Measurements from ENCODE around the gene MAP2K1. TPM values are rescaled to one million over a fixed set of nuclear protein-coding genes. Genes with fewer than 3 reads are reported as not detected.

Gene MAP2K1
- total and polyA plus RNA-seq, 3 experiments from 2014 or later = 45.3 to 72.2 (median 69.2) TPM

- Histone ChIP-seq H3K4me1 (ENCODE audit: insufficient read depth, low read length) (peaks cover 27% of the 10 kb centered on the region), H3K27me3 (ENCODE audit: insufficient read depth, low read length, poor library complexity, severe bottlenecking) (no peaks in the 10 kb centered on the region), H3K9me3 (ENCODE audit: low read length) (no peaks in the 10 kb centered on the region), H3K27ac (ENCODE audit: low read depth, low read length) (peak overlapping the region; percentile 96), H3K36me3 (ENCODE audit: insufficient read depth, low read length) (peaks cover 44% of the 10 kb centered on the region), H3K4me3 (ENCODE audit: low read length) (peak overlapping the region; percentile 69)
- CTCF ChIA-PET = interaction anchor here (2.6 kb wide), 1 partner anchor 117 kb away, joined by 9 read pairs; the partner anchor contains the start of gene MAP2K1
- H3K4me1 Mint-ChIP-seq = peaks cover 44 to 68% (median 57%) of the 10 kb centered on the region in 3 donors
- H3K27ac Mint-ChIP-seq = peak overlapping the region; percentile 93 to 100 (median 98)
- H3K9me3 Mint-ChIP-seq = no peaks in the 10 kb centered on the region
- peak overlapping the region; percentile 93 to 100 (median 98) for H3K4me3 Mint-ChIP-seq
- no peak for DNase-seq
- POLR2A ChIA-PET = interaction anchor here (0.6 to 0.9 kb wide), 4 partner anchors 113 to 353 kb away, joined by 3 to 5 read pairs (median 4); no protein-coding TSS in a partner anchor
- H3K27me3 Mint-ChIP-seq = peaks cover 0 to 6% of the 10 kb centered on the region in 2 donors
- peaks cover 8 to 61% (median 13%) of the 10 kb centered on the region in 3 donors for H3K36me3 Mint-ChIP-seq
These were observed 117.3 kb downstream of the MAP2K1 start for GRCh38 chr15:66503780-66504562.

DNA sequence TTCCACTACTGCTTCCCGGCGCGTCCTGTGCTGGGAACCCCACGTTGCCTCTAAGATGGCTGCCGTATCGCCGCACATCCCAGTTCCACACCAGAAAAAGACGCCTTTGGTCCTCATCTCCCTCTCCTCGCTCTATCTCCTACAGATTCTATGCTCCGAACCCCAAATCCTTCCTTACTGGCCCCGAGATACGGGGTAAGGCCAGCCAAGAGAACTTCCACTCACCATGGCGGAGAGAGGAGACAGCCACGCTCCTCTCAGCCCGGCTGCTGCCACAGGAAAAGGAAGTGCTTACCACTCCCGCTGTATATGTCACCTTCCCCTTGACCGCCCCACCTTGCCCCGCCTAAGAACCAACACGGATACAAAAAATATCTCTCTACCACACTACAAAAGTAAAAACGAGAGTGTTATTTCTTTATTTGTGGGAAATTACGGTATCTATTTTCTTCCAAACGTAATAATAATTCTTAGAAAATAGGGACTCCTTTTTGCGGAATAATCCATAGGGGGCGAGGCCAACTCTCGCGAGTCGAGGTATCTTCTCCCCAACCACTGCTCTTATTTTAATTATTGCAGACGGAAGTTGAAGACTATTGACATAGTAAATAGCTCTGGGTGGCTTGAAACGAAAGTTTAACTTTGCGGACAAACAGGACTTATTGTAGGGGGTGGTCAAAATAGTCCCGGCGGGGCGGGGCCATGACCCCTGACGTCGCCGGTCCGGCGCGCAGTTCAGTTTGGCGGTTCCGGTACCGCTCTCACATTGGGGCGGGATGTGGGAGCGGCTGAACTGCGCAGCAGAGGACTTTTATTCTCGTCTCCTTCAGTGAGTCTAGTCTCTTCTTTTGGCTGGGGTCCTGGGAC lies 118.1 kb downstream of the MAP2K1 start, which contains the start of the genes RPL4 and ZWILCH:
RPL4 (minus strand) TSS at position 293 of the 867 bp plus-strand sequence; CDS start at position 228, 65 bp downstream.
ZWILCH (plus strand) TSS at position 764 of the 867 bp plus-strand sequence; CDS start at position 777, 13 bp downstream.
- Histone ChIP-seq H3K4me3 (ENCODE audit: low read length) (peak within 1 kb of the TSS; percentile 69), H3K36me3 (ENCODE audit: insufficient read depth, low read length) (peaks cover 35% of the 10 kb centered on the region), H3K27me3 (ENCODE audit: insufficient read depth, low read length, poor library complexity, severe bottlenecking) (no peaks in the 10 kb centered on the region), H3K4me1 (ENCODE audit: insufficient read depth, low read length) (peaks cover 27% of the 10 kb centered on the region), H3K27ac (ENCODE audit: low read depth, low read length) (peak within 1 kb of the TSS; percentile 96), H3K9me3 (ENCODE audit: low read length) (no peaks in the 10 kb centered on the region)
- peak; percentile 75 to 88 (median 85) for DNase-seq
- Mint-ChIP-seq H3K9me3 (no peaks in the 10 kb centered on the region), H3K27ac (peak within 1 kb of the TSS; percentile 93 to 100 (median 98)), H3K4me3 (peak within 1 kb of the TSS; percentile 93 to 100 (median 98)), H3K4me1 (peaks cover 43 to 66% (median 56%) of the 10 kb centered on the region in 3 donors), H3K36me3 (peaks cover 8 to 56% (median 12%) of the 10 kb centered on the region in 3 donors), H3K27me3 (peaks cover 0 to 6% of the 10 kb centered on the region in 2 donors)
- ChIA-PET CTCF (interaction anchor here (1.0 to 2.6 kb wide), 3 partner anchors 10 to 118 kb away, joined by 3 to 9 read pairs (median 3); partner anchors contain the start of gene MAP2K1), POLR2A (interaction anchor here (0.6 to 1.4 kb wide), 9 partner anchors 8 to 770 kb away, joined by 3 to 5 read pairs (median 3); partner anchors contain the start of genes MAP2K1 and SNAPC5)

DNA sequence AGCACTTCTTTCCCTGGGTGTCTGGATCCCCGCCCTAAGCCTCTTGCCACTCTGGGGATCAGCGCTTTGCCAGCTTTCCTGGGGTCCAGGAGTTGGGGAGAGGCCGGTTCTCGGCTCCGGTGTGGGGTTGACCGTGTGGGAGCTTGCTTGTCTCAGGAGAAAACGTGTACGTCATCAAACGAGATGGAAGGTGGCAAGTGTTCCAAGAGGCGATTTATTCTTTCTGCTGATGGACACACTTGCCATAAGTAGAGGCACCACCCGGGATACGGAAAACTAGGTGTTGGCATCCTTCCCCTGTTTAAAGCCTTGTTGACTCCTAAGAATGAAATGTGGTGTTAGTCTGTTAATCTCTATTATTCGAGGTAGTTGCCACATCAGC lies 118.7 kb downstream of the MAP2K1 start:
- Histone ChIP-seq H3K27ac (ENCODE audit: low read depth, low read length) (peak overlapping the region; percentile 96), H3K4me3 (ENCODE audit: low read length) (peak overlapping the region; percentile 69), H3K9me3 (ENCODE audit: low read length) (no peaks in the 10 kb centered on the region), H3K27me3 (ENCODE audit: insufficient read depth, low read length, poor library complexity, severe bottlenecking) (no peaks in the 10 kb centered on the region), H3K4me1 (ENCODE audit: insufficient read depth, low read length) (peaks cover 27% of the 10 kb centered on the region), H3K36me3 (ENCODE audit: insufficient read depth, low read length) (peaks cover 29% of the 10 kb centered on the region)
- Mint-ChIP-seq H3K27ac (peak overlapping the region; percentile 93 to 100 (median 98)), H3K4me1 (peaks cover 40 to 60% (median 51%) of the 10 kb centered on the region in 3 donors), H3K36me3 (peaks cover 4 to 50% (median 6%) of the 10 kb centered on the region in 3 donors), H3K4me3 (peak overlapping the region; percentile 93 to 100 (median 98)), H3K27me3 (peaks cover 0 to 6% of the 10 kb centered on the region in 2 donors), H3K9me3 (no peaks in the 10 kb centered on the region)
- ChIA-PET CTCF (interaction anchor here (1.0 to 1.3 kb wide), 2 partner anchors 9 to 19 kb away, joined by 3 read pairs; no protein-coding TSS in a partner anchor), POLR2A (interaction anchor here (0.6 to 1.4 kb wide), 6 partner anchors 8 to 770 kb away, joined by 3 to 4 read pairs (median 3); partner anchors contain the start of genes MAP2K1 and SNAPC5)
- no peak for DNase-seq

DNA sequence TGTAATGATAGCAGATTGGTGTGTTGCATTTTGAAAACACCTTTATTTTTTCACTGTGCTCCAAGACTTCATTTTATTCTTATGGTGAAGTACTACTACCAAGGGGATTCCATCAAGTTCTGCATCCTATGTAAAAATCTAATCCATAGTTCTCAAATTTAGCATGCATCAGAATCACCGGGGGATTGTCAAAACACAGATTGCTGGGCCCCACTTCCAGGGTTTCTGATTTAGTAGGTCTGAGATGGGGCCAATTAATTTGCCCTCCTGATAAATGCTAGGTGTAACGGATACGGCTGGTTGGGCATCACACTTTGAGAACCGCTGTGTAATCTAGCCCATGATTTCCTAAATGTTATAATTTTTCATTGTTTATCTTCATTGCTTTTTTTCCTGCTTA lies 119.1 kb downstream of the MAP2K1 start:
- DNase-seq = no peak
- Histone ChIP-seq H3K27me3 (ENCODE audit: insufficient read depth, low read length, poor library complexity, severe bottlenecking) (no peaks in the 10 kb centered on the region), H3K36me3 (ENCODE audit: insufficient read depth, low read length) (peaks cover 25% of the 10 kb centered on the region), H3K4me3 (ENCODE audit: low read length) (peak overlapping the region; percentile 69), H3K4me1 (ENCODE audit: insufficient read depth, low read length) (peaks cover 27% of the 10 kb centered on the region), H3K9me3 (ENCODE audit: low read length) (no peaks in the 10 kb centered on the region), H3K27ac (ENCODE audit: low read depth, low read length) (peak overlapping the region; percentile 96)
- no peaks in the 10 kb centered on the region for H3K9me3 Mint-ChIP-seq
- ChIA-PET CTCF (interaction anchor here (1.0 to 1.3 kb wide), 2 partner anchors 9 to 18 kb away, joined by 3 read pairs; no protein-coding TSS in a partner anchor), POLR2A (interaction anchor here (1.1 to 1.4 kb wide), 3 partner anchors 9 to 119 kb away, joined by 3 to 4 read pairs (median 4); partner anchors contain the start of genes MAP2K1 and SNAPC5)
- peaks cover 39 to 56% (median 50%) of the 10 kb centered on the region in 3 donors for H3K4me1 Mint-ChIP-seq
- peaks cover 0 to 6% of the 10 kb centered on the region in 2 donors for H3K27me3 Mint-ChIP-seq
- H3K4me3 Mint-ChIP-seq = peak overlapping the region; percentile 93 to 100 (median 98)
- H3K36me3 Mint-ChIP-seq = peaks cover 2 to 46% (median 4%) of the 10 kb centered on the region in 3 donors
- peak overlapping the region; percentile 93 to 100 (median 98) for H3K27ac Mint-ChIP-seq

DNA sequence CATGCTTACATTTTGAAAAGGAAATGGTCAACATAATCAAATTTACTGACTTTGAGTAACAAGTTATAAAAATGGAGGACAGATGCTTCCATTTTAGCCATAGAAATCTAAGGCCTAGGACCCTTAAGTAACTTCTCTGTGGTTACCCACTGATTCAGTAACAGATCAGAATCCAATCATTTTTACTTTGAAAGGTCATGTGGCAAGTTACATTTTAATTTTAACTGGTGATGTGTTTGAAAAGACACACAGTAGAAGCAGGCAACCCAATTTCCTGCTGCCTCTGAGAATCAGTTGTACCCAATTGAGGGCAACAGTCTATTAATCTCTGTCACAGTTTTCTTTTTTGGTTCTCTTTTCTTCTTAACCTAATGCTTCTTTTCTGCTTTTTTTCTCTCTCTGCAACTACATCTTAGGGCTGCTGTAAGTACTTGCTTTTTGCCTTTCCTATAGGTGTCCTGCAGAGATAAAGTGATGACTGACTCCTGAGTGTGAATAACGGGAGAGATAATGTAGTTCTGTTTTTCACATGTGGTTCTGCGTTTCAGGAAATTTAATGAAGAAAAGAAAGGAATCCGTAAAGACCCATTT lies 121.7 kb downstream of the MAP2K1 start:
- CTCF ChIA-PET = no interaction called here
- POLR2A ChIA-PET = no interaction called here
- Histone ChIP-seq H3K27ac (ENCODE audit: low read depth, low read length) (no peak overlapping the region), H3K9me3 (ENCODE audit: low read length) (no peaks in the 10 kb centered on the region), H3K27me3 (ENCODE audit: insufficient read depth, low read length, poor library complexity, severe bottlenecking) (no peaks in the 10 kb centered on the region), H3K36me3 (ENCODE audit: insufficient read depth, low read length) (no peaks in the 10 kb centered on the region), H3K4me1 (ENCODE audit: insufficient read depth, low read length) (peaks cover 14% of the 10 kb centered on the region), H3K4me3 (ENCODE audit: low read length) (no peak overlapping the region)
- Mint-ChIP-seq H3K9me3 (no peaks in the 10 kb centered on the region), H3K27me3 (peaks cover 0 to 6% of the 10 kb centered on the region in 2 donors), H3K4me1 (peaks cover 24 to 37% (median 26%) of the 10 kb centered on the region in 3 donors), H3K27ac (peak overlapping the region in 1 of 8 donors; percentile 79), H3K36me3 (peaks cover 0 to 22% (median 0%) of the 10 kb centered on the region in 3 donors), H3K4me3 (peak overlapping the region in 1 of 7 donors; percentile 52)
- no peak for DNase-seq

- H3K4me1 Mint-ChIP-seq = no peaks in the 10 kb centered on the region
- Histone ChIP-seq H3K4me3 (ENCODE audit: low read length) (no peak overlapping the region), H3K27me3 (ENCODE audit: insufficient read depth, low read length, poor library complexity, severe bottlenecking) (no peaks in the 10 kb centered on the region), H3K4me1 (ENCODE audit: insufficient read depth, low read length) (no peaks in the 10 kb centered on the region), H3K27ac (ENCODE audit: low read depth, low read length) (no peak overlapping the region), H3K9me3 (ENCODE audit: low read length) (no peaks in the 10 kb centered on the region), H3K36me3 (ENCODE audit: insufficient read depth, low read length) (peaks cover 5% of the 10 kb centered on the region)
- POLR2A ChIA-PET = no interaction called here
- no peaks in the 10 kb centered on the region for H3K9me3 Mint-ChIP-seq
- no peak overlapping the region for H3K27ac Mint-ChIP-seq
- CTCF ChIA-PET = interaction anchor here (0.8 to 1.6 kb wide), 2 partner anchors 9 to 17 kb away, joined by 3 read pairs; partner anchors contain the start of genes SNAPC5 and ZWILCH
- no peaks in the 10 kb centered on the region for H3K27me3 Mint-ChIP-seq
- no peak for DNase-seq
- no peak overlapping the region for H3K4me3 Mint-ChIP-seq
- H3K36me3 Mint-ChIP-seq = peaks cover 4 to 35% (median 7%) of the 10 kb centered on the region in 3 donors
These were observed 127.9 kb downstream of the MAP2K1 start for GRCh38 chr15:66514586-66514985.

- H3K4me3 Mint-ChIP-seq = no peak overlapping the region
- no peaks in the 10 kb centered on the region for H3K4me1 Mint-ChIP-seq
- H3K36me3 Mint-ChIP-seq = peaks cover 4 to 40% (median 7%) of the 10 kb centered on the region in 3 donors
- H3K27ac ChIP-seq (ENCODE audit: low read depth, low read length) = no peak overlapping the region
- H3K27me3 ChIP-seq (ENCODE audit: insufficient read depth, low read length, poor library complexity, severe bottlenecking) = no peaks in the 10 kb centered on the region
- no peaks in the 10 kb centered on the region for H3K4me1 ChIP-seq (ENCODE audit: insufficient read depth, low read length)
- no peak for DNase-seq
- H3K27ac Mint-ChIP-seq = no peak overlapping the region
- no peaks in the 10 kb centered on the region for H3K9me3 Mint-ChIP-seq
- no peak overlapping the region for H3K4me3 ChIP-seq (ENCODE audit: low read length)
- no peaks in the 10 kb centered on the region for H3K27me3 Mint-ChIP-seq
- no peaks in the 10 kb centered on the region for H3K9me3 ChIP-seq (ENCODE audit: low read length)
- peaks cover 5% of the 10 kb centered on the region for H3K36me3 ChIP-seq (ENCODE audit: insufficient read depth, low read length)
- CTCF ChIA-PET = no interaction called here
- POLR2A ChIA-PET = no interaction called here
These were observed 129.2 kb downstream of the MAP2K1 start for GRCh38 chr15:66515901-66516322.
